Liver (tissue), 9 donors: ENCODE data around the gene CHMP1A. TPM values are rescaled to one million over a fixed set of nuclear protein-coding genes. Genes with fewer than 3 reads are reported as not detected.

ENCODE experiments used
- DNase-seq: peaks from one replicate; pipeline ENCODE4 v3.0.0-alpha.2; 2017; ENCODE audit warnings: low spot score
- H3K27ac ChIP-seq, 2 donors: one replicate each; pipeline ENCODE4 v1.7.0; 2013; ENCODE audit warnings: inconsistent platforms in 2 of 2, low read length in 2 of 2, control low read depth in 1 of 2, low read depth in 1 of 2, mild to moderate bottlenecking in 1 of 2
- H3K27me3 ChIP-seq, 4 donors: one replicate each; pipeline versions ENCODE4 v1.6.1 to v1.7.0; 2013; ENCODE audit warnings: low read length in 3 of 4, inconsistent platforms in 1 of 4, mild to moderate bottlenecking in 1 of 4, moderate library complexity in 1 of 4; ENCODE audit not compliant: control insufficient read depth in 4 of 4, insufficient read depth in 4 of 4
- H3K36me3 ChIP-seq, 4 donors: one replicate each; pipeline versions ENCODE4 v1.6.1 to v1.7.0; 2013; ENCODE audit warnings: low read length in 3 of 4, mild to moderate bottlenecking in 3 of 4, low read depth in 1 of 4, moderate library complexity in 1 of 4; ENCODE audit not compliant: control insufficient read depth in 4 of 4, insufficient read depth in 3 of 4
- H3K4me1 ChIP-seq, 4 donors: one replicate each; pipeline versions ENCODE4 v1.6.1 to v1.7.0; 2013; ENCODE audit warnings: low read length in 3 of 4, mild to moderate bottlenecking in 3 of 4, moderate library complexity in 1 of 4; ENCODE audit not compliant: control insufficient read depth in 4 of 4, insufficient read depth in 4 of 4
- H3K4me3 ChIP-seq, 3 donors: one replicate each; pipeline versions ENCODE4 v1.6.1 to v1.7.0; 2013; ENCODE audit warnings: low read length in 3 of 3, control low read depth in 1 of 3, low read depth in 1 of 3, mild to moderate bottlenecking in 1 of 3
- H3K9ac ChIP-seq, 2 donors: one replicate each; pipeline ENCODE4 v1.7.0; 2013; ENCODE audit warnings: low read length in 2 of 2, mild to moderate bottlenecking in 2 of 2, moderate library complexity in 2 of 2, control low read depth in 1 of 2, low read depth in 1 of 2
- H3K9me3 ChIP-seq, 4 donors: one replicate each; pipeline versions ENCODE4 v1.6.1 to v1.7.0; 2013; ENCODE audit warnings: low read length in 3 of 4; ENCODE audit not compliant: control insufficient read depth in 4 of 4
- FOXA1 ChIP-seq: IDR thresholded peaks from 2 replicates; pipeline ENCODE4 v1.6.1; 2016; ENCODE audit warnings: antibody characterized with exemption
- FOXA2 ChIP-seq: IDR thresholded peaks from 2 replicates; pipeline ENCODE4 v1.6.1; 2016; ENCODE audit warnings: antibody characterized with exemption
- GABPA ChIP-seq, 2 donors: IDR thresholded peaks in 1 of 2; conservative IDR thresholded peaks in 1 of 2; 2 replicates each; pipeline ENCODE4 v1.6.1; 2016; ENCODE audit warnings: antibody characterized with exemption in 2 of 2, mild to moderate bottlenecking in 1 of 2, moderate library complexity in 1 of 2
- HNF4A ChIP-seq, 2 donors: conservative IDR thresholded peaks; 2 replicates each; pipeline ENCODE4 v1.6.1; 2016; ENCODE audit warnings: antibody characterized with exemption in 2 of 2, mild to moderate bottlenecking in 2 of 2
- HNF4G ChIP-seq: IDR thresholded peaks from 2 replicates; pipeline ENCODE4 v1.6.1; 2016; ENCODE audit warnings: antibody characterized with exemption
- NR2F2 ChIP-seq: IDR thresholded peaks from 2 replicates; pipeline ENCODE4 v1.6.1; 2016; ENCODE audit warnings: antibody characterized with exemption
- RAD21 ChIP-seq, 2 donors: IDR thresholded peaks; 2 replicates each; pipeline ENCODE4 v1.6.1; 2016; ENCODE audit warnings: antibody characterized with exemption in 2 of 2, mild to moderate bottlenecking in 2 of 2
- RXRA ChIP-seq, 2 donors: IDR thresholded peaks; 2 replicates each; pipeline ENCODE4 v1.6.1; 2017 to 2018; ENCODE audit warnings: antibody characterized with exemption in 2 of 2, mild to moderate bottlenecking in 1 of 2
- TAF1 ChIP-seq: conservative IDR thresholded peaks from 2 replicates; pipeline ENCODE4 v1.6.1; 2016; ENCODE audit warnings: antibody characterized with exemption, mild to moderate bottlenecking
- WGBS: extraction: QIAGEN DNeasy Blood & Tissue Kit; methylation state at CpG from one replicate; pipeline ENCODE4 v1.1.7; 2013; 5-methylcytosine and 5-hydroxymethylcytosine counted together
- polyA plus RNA-seq, 2 donors: library from polyadenylated mRNA; stranded (reverse) in 1 of 2; unstranded in 1 of 2; fragments of 200-250 nt in 1 of 2; fragments of >200 nt in 1 of 2; fragmentation: Nextera tagmentation in 1 of 2; extraction: Ambion mirVana in 1 of 2; gene quantifications; one replicate each; pipeline versions ENCODE4 v1.2.1 to v1.2.3, GENCODE V29; 2013 to 2015
- total RNA-seq, 2 donors: library from RNA; depleted of rRNA; stranded (reverse); fragments of >200 nt; gene quantifications; one replicate each; pipeline ENCODE4 v1.2.3, GENCODE V29; 2014
- TF ChIP-seq, protein P1 (sequence below): IDR thresholded peaks from 2 replicates; pipeline ENCODE4 v1.6.1; 2016; ENCODE audit warnings: antibody characterized with exemption, mild to moderate bottlenecking
- TF ChIP-seq, protein P2 (sequence below): IDR thresholded peaks from 2 replicates; pipeline ENCODE4 v1.6.1; 2016; ENCODE audit warnings: antibody characterized with exemption
- donor health status: healthy.
- donor health status: healthy.
- donor health status: healthy.
- donor health status: healthy.
- donor health status: healthy.

CHMP1A gene
- total and polyA plus RNA-seq, 4 donors: 25.7 to 36.7 (median 32.3) TPM

- Histone ChIP-seq H3K4me1 (no peaks in the 10 kb centered on the region), H3K27me3 (no peaks in the 10 kb centered on the region), H3K9me3 (no peaks in the 10 kb centered on the region), H3K36me3 (no peaks in the 10 kb centered on the region), H3K4me3 (no peak overlapping the region), H3K27ac (no peak overlapping the region), H3K9ac (no peak overlapping the region)
- DNase-seq: no peak
- no peak for TF ChIP-seq TAF1
- TF ChIP-seq, protein P1, sequence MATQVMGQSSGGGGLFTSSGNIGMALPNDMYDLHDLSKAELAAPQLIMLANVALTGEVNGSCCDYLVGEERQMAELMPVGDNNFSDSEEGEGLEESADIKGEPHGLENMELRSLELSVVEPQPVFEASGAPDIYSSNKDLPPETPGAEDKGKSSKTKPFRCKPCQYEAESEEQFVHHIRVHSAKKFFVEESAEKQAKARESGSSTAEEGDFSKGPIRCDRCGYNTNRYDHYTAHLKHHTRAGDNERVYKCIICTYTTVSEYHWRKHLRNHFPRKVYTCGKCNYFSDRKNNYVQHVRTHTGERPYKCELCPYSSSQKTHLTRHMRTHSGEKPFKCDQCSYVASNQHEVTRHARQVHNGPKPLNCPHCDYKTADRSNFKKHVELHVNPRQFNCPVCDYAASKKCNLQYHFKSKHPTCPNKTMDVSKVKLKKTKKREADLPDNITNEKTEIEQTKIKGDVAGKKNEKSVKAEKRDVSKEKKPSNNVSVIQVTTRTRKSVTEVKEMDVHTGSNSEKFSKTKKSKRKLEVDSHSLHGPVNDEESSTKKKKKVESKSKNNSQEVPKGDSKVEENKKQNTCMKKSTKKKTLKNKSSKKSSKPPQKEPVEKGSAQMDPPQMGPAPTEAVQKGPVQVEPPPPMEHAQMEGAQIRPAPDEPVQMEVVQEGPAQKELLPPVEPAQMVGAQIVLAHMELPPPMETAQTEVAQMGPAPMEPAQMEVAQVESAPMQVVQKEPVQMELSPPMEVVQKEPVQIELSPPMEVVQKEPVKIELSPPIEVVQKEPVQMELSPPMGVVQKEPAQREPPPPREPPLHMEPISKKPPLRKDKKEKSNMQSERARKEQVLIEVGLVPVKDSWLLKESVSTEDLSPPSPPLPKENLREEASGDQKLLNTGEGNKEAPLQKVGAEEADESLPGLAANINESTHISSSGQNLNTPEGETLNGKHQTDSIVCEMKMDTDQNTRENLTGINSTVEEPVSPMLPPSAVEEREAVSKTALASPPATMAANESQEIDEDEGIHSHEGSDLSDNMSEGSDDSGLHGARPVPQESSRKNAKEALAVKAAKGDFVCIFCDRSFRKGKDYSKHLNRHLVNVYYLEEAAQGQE: no peak
- no peak for TF ChIP-seq RXRA (IDR thresholded peaks at IDR 0.05)
- WGBS: 89% methylated on average over 20 of the region's 20 CpGs
Measured at GRCh38 chr16:89612415-89613166, 44.9 kb downstream of the CHMP1A start.

GRCh38 chr16:89610108-89610453 lies 47.4 kb downstream of the CHMP1A start:
- Histone ChIP-seq H3K27ac (no peak overlapping the region), H3K4me3 (no peak overlapping the region), H3K36me3 (no peaks in the 10 kb centered on the region), H3K27me3 (no peaks in the 10 kb centered on the region), H3K9me3 (no peaks in the 10 kb centered on the region), H3K4me1 (no peaks in the 10 kb centered on the region), H3K9ac (no peak overlapping the region)
- WGBS: 65% methylated on average over 1 of the region's 1 CpG
- DNase-seq: no peak
- no peak for TF ChIP-seq GABPA (IDR thresholded peaks at IDR 0.05 in 1 of 2, conservative IDR thresholded peaks at IDR 0.05 in 1 of 2)
- TF ChIP-seq FOXA2: no peak
- no peak for TF ChIP-seq HNF4G
- TF ChIP-seq, protein P2, sequence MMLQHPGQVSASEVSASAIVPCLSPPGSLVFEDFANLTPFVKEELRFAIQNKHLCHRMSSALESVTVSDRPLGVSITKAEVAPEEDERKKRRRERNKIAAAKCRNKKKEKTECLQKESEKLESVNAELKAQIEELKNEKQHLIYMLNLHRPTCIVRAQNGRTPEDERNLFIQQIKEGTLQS: no peak
- TF ChIP-seq NR2F2: no peak
- no peak for TF ChIP-seq RAD21 (IDR thresholded peaks at IDR 0.05)
- TF ChIP-seq FOXA1: no peak
- TF ChIP-seq, protein P1: no peak
- no peak for TF ChIP-seq HNF4A (conservative IDR thresholded peaks at IDR 0.05)
